NCI-H1092 treated with DMSO at 0.1 percent for 48 hours (cell line): ENCODE results near the gene WDR70.
A peak's percentile ranks its signal among the peaks of the same experiment; 100 is the strongest.
"Not testable (repeated sequence)": the region's sequence is repeated elsewhere in the genome, so short reads cannot be mapped to it uniquely, and the experiment has no call there.

ENCODE experiments used
- DNase-seq: peaks from one replicate; lab custom pipeline; 2025; lab: John Stamatoyannopoulos, UW

WDR70 gene

DNA sequence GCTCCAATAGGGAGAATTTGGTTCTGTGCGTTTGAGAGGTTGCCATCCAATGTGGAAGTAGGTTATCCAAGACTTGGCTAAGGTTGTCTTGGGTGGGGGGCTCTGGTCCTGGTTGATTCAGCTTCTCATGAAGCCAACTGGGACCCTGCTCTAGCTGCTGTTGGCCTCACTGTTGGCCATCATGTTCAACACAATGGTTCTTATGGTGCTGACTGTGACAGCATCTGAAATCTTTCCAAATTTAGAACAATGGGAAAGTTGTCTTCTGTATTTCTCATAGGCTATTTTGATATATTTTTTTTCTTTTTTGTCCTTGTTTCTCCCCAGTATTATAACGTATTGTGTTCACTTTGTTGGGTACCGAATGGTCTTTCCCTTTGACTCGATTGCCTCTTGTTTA is 388.8 kb downstream of the WDR70 start:
- no peak for DNase-seq

GRCh38 chr5:37768371-37768770 is 389.3 kb downstream of the WDR70 start:
- DNase-seq: no peak

DNA sequence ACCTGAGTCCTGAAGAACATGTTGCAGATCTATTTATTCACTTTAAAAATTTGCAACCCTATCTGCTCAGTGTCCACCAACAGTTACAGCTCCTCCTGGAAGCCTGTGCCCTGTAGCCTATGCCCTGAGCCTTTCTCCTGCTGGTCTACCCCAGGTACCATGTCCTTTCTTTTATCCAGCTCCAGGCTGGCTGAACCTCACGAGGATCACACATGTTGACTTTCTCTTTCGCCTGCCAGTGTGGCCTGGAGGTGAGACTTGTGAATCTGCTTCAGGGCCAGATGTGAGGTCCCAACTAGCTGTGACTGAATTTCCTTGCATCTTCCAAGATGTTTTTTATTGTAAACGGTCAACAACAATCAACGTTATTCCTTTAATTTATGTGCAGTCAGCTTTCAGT is 390.0 kb downstream of the WDR70 start:
- DNase-seq: no peak

DNA sequence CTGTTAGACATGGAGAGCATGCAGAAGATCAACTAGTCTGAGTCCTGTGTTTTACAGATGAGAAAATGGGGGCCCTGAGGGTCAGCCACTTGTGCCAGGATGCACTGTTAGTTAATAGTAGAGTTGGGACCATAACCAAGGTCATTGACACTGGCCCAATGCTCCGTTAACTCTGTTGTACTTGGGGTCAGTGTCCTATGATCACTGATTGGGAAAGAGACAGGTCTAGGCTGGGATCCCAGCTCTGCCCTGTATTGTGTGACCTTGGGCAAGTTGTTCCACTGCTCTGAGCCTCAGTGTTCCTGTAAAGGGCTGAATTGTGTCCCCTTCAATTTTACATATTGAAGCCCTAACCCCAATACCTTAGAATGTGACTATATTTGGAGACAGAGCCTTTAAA is 390.7 kb downstream of the WDR70 start:
- DNase-seq: no peak

DNA sequence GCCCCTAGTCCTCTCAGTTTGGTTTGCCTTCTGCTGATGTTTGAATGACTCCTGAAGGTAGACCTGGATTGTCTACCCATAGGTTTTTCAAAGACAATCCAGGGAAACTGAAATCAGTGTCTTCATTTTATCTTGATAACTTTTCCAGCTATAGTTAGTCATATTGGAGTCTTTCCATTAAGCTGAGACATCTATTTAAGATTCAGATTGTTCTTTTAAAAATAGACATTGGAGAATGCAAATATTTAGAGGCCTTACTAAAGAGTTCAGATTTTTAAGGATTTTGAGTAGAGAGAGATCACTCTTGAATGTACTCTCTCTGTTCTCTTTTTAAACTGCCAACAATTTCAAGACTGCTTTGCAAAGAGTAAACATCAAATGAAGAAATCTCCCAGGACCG is 391.7 kb downstream of the WDR70 start:
- no peak for DNase-seq

DNA sequence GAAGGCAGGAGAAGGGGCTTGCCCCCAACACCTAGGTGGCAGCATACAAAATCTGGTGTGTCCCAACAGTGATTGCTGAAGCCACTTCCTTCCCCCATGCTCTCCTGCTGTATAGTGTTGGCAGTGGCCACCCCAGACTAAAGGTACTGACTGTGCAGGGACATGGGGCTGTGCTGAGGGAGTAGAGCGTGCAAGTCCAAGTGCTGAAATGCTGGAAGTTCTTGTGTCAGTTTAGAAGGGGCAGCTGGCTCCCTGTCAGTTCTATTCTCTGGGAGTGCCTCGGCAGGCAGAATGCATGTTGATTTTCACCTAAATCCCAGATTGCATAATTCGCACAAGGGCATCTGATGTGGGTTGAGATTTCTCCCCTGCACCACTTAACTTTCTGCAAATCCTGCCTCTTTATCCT is 392.1 kb downstream of the WDR70 start:
- no peak for DNase-seq

DNA sequence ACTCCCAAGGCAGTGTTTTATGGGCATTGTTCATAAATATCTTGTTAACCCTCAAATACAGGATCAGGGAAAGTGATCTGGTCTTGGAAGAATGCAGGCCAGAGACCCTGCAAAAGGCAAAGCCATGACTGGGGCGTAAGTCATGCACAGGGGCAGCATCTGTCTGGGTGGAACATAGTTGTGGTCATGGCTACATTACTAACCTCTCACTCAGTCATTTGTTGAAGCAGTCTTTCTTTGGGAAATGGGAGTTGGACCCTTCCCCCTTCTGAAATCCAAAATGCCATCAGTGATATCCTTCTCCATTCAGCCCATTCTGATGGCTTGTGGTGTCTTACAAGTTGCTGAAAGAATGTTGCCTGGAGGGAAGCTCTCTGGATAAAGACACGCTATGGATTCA is 392.6 kb downstream of the WDR70 start:
- DNase-seq: no peak

- DNase-seq: no peak
Measured at GRCh38 chr5:37772255-37772654, 393.1 kb downstream of the WDR70 start.

GRCh38 chr5:37773809-37774208 is 394.7 kb downstream of the WDR70 start:
- DNase-seq: no peak

GRCh38 chr5:37774912-37775483 is 395.9 kb downstream of the WDR70 start:
- no peak for DNase-seq

- DNase-seq: no peak
Measured at GRCh38 chr5:37776826-37777225, 397.7 kb downstream of the WDR70 start.

DNA sequence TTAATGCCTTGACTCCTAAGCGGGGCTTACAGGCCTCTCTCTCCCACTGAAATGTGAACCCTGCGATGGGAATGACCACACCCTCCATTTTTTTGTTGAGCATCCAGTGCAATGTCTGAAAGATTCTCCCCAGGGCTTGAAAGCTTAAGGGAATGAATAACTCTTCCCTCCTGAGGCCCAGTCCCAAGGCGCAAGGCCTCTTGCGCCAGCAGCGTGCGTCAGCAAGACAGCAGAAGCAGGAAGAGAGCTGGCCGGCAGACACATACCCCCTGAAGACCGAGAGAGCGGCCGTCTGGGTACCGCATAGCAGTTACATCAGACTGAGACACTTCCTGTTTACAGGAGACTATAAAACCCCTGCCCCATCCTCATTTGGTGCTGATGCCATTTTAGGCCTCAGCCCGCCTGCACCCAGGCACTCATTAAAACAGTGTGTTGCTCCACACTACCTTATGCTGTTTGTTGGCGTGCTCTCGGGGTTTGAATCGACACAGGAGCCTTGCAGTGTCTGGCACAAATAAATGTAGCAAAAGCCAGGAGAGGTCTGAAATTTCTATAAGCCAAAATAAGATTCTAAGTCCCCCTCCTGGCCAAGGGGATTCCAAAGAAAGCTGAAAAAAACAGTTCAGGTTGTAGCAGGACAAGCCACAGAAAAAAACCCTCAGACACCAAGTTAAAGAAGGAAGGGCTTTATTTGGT is 398.5 kb downstream of the WDR70 start:
- DNase-seq: no peak

DNA sequence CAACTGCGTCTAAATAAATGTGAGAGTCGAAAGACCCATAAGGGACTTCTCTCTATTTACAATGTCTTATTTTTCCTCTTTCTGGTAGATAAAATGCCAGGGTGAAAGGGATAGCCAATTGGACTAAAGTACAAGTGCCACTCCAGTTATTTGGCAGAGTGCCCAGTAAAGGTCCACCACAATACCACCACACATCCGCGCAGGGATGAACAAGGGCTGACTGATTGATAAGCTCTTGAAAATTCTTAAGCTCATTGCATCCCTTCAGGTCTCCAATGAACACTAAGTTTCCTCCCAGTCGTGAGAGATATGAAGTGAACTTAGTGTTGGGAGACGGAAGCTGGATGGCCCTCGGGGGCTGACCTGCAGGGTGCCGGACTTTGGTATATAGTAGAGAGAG is 402.3 kb downstream of the WDR70 start:
- DNase-seq: peak; percentile 54

DNA sequence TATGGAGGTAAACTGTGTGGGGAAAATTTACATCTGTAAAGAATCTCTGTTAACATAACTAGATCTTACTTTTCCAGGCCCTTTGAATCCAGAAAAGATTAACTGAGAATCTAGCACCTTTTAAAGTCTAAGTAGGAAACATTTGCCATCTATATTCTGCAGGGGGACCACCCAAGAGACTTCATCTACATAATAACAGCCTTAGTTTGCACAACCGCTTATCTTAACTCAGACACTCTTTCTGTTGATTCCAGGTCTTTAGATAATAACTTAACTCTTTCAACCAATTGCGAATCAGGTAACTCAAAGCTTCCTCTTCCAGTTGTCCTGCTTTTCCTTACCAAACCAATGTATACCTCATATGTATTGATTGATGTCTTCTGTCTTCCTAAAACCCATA is 407.3 kb downstream of the WDR70 start:
- DNase-seq: no peak

- DNase-seq: no peak
Measured at GRCh38 chr5:37786862-37787519, 407.9 kb downstream of the WDR70 start.

- DNase-seq: no peak
Measured at GRCh38 chr5:37787742-37788141, 408.6 kb downstream of the WDR70 start.

- DNase-seq: no peak
Measured at GRCh38 chr5:37789991-37790390, 410.9 kb downstream of the WDR70 start.

GRCh38 chr5:37791321-37791720 is 412.2 kb downstream of the WDR70 start:
- DNase-seq: no peak

DNA sequence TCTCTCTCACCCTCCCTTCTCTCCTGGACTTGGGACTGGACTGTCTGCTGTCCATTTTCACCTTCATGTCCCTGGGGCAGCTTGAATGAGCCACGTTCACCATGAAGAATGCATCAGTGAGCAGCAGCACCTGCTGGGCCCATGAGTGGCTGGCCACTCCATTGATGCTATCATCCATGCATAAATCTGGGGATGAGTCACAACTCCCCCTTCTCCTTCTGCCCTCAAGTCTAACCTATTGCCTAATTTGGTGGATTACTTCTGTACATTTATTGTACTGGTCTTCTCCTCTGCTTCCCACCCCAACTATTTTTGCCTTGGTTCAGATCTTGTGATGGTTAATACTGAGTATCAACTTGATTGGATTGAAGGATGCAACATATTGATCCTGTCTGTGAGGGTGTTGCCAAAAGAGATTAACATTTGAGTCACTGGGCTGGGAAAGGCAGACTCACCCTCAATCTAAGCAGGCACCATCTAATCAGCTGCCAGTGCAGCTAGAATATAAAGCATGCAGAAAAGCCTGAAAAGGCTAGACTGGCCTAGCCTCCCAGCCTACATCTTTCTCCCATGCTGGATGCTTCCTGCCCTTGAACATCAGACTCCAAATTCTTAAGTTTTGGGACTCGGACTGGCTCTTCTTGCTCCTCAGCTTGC is 414.0 kb downstream of the WDR70 start:
- no peak for DNase-seq

- not testable (repeated sequence) for DNase-seq
Measured at GRCh38 chr5:37795292-37795691, 416.2 kb downstream of the WDR70 start.

DNA sequence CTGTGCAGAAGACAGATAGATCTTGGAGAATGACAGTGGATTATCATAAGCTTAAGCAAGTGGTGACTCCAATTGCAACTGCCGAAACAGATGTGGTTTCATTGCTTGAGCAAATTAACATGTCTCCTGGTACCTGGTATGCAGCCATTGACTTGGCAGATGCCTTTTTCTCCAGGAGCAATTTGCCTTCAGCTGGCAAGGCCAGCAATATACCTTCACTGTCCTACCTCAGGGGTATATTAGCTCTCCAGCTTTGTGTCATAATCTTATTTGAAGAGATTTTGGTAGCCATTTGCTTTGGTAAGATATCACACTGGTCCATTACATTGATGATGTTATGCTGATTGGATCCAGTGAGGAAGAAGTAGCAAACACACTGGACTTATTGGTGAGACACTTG is 417.3 kb downstream of the WDR70 start:
- not testable (repeated sequence) for DNase-seq

DNA sequence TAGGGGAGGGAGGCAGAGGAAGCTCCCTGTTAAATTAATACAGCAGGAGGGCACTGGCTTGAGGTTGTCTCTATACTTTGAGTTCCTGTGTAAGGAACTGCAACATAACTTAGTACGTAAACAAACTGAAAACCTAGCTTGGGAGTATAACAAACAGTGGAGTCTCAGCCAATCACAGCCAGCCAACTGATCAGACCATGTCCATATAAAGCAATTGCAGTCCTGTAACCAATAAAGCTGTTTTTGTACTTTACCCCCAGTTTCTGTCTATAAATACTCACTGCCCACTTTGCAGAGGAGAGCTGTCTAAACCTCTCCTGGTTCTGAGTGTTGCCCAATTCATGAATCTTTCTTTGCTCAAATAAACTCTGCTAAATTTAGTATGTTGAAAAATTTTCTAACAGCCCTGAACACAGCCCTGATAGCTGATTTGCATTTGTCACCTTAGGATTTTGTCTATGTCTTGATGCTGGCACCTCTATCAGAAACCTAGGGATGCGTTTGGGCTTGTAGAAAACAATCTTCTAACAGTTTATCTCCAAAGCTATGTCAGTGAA is 420.8 kb downstream of the WDR70 start:
- no peak for DNase-seq

DNA sequence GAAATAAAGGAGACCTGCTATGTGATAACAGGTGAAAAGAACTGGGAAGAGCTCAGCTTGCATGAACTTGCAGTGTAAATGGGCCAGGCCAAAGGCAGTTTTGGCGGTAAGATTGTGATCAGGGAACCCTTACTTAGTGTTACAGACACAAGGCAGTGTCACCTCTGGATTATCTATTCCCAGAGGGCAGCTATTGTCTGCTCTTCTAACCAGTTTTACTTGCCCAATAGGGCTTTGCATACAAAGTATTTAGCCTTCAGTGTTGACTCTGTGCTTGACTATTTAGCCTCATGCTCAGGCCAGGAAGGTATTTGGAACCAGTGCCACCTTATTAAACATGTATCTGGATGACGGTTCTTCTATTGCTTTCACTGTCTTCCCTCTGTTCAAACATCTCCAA is 422.4 kb downstream of the WDR70 start:
- DNase-seq: no peak
